Ovary (tissue), 9 donors: ENCODE measurements around the gene SV2B. TPM values are rescaled to one million over a fixed set of nuclear protein-coding genes. Genes with fewer than 3 reads are reported as not detected.

Source experiments
- DNase-seq, 5 donors: peaks; one replicate each; pipeline ENCODE4 v3.0.0-alpha.2; 2019 to 2020
- H3K27ac ChIP-seq, 2 donors: fragments of 200-600 bp; one replicate each; pipeline versions ENCODE4 v1.5.1 to v1.8.0; 2019 to 2022
- H3K27me3 ChIP-seq: fragments of 200-600 bp; one replicate; pipeline ENCODE4 v1.8.0; 2022
- H3K36me3 ChIP-seq: fragments of 200-600 bp; sonication (generic); one replicate; pipeline ENCODE4 v1.5.1; 2019
- H3K4me1 ChIP-seq: one replicate; pipeline ENCODE4 v1.8.1; 2013; ENCODE audit warnings: mild to moderate bottlenecking, moderate library complexity; ENCODE audit not compliant: insufficient read depth
- H3K4me3 ChIP-seq: fragments of 200-600 bp; sonication (generic); one replicate; pipeline ENCODE4 v1.5.1; 2017
- H3K9me3 ChIP-seq, 2 donors: fragments of 200-600 bp in 1 of 2; sonication (generic) in 1 of 2; one replicate each; pipeline versions ENCODE4 v1.5.1 to v1.8.1; 2013 to 2019; ENCODE audit warnings: mild to moderate bottlenecking in 1 of 2, moderate library complexity in 1 of 2
- EP300 ChIP-seq: sonication (generic); formaldehyde crosslinking; IDR thresholded peaks from one replicate; pipeline ENCODE4 v1.6.1; 2017; ENCODE audit warnings: antibody characterized with exemption
- POLR2A ChIP-seq: fragments of 450-650 bp; IDR thresholded peaks from one replicate; pipeline ENCODE4 v1.6.1; 2017; ENCODE audit warnings: antibody characterized with exemption, mild to moderate bottlenecking, moderate library complexity
- WGBS, 3 donors: extraction: QIAGEN DNeasy Blood & Tissue Kit in 1 of 3; methylation state at CpG; one replicate each; pipeline versions ENCODE4 v1.1.5 to v1.1.7; 2013 to 2017; 5-methylcytosine and 5-hydroxymethylcytosine counted together
- intact Hi-C, 4 donors: fragments of 100-400 bp; cut with DNase I; formaldehyde crosslinking; loops; one replicate each; pipeline versions ENCODE4 v1.11.0 to v1.15.1; 2022 to 2023
- polyA plus RNA-seq, 2 donors: library from polyadenylated mRNA; stranded (reverse); fragments of 200-250 nt in 1 of 2; fragments of 350-450 nt in 1 of 2; fragmentation: Illumina TruSeq in 1 of 2; extraction: RNeasy Lipid Tissue Mini Kit (QIAGEN cat#74804) in 1 of 2; gene quantifications; one replicate each; pipeline ENCODE4 v1.2.3, GENCODE V29; 2013 to 2014
- total RNA-seq, 7 donors: library from RNA; depleted of rRNA in 2 of 7; stranded (reverse); fragments of >200 nt in 2 of 7; fragmentation: NEBNext Ultra II Directional in 3 of 7; extraction: Animal tissue kit (Norgen Biotek cat#: 25700) in 3 of 7; gene quantifications; one replicate each; pipeline versions ENCODE4 v1.1.0 to v1.2.4, GENCODE V29; 2016 to 2023
- TF ChIP-seq, protein P1 (sequence below), 3 donors: fragments of 450-650 bp in 2 of 3; fragments of 200-600 bp in 1 of 3; IDR thresholded peaks; one replicate each; pipeline versions ENCODE4 v1.5.1 to v1.8.0; 2016 to 2022; ENCODE audit warnings: antibody characterized with exemption in 3 of 3, mild to moderate bottlenecking in 1 of 3
- donor health status: DM: no; HTN: no; CAD: no; lungs with moderate emphysema.
- donor health status: DM: no; HTN: no; CAD: no.
- donor health status: Bipolar disorder and iron deficiency.
- donor health status: DM: yes; HTN: yes; CAD: no.
- donor health status: DM: no; HTN: no; CAD: no.
- donor health status: DM: yes; HTN: yes; CAD: no.

SV2B gene
- total and polyA plus RNA-seq, 9 donors, result 0.10 to 1.3 (median 0.22) TPM; not detected in 1

DNA sequence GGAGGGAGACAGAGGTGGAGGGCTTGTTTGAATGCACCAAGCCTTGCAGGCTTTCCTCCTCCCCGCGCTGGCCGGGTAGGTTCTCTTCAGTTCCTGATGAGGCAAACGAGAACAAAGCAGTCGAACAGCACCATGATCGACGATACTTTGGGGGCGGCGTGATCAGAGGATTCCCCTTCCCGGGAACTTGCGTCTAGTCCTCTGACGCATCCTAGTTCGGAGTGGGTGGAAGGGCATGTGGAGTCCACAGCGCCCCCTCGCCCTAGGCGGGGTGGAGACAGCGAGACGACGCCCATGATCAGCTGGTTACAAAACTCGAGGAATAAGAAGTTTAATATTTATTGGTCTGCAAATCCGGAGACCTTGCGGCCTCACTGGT is 452 bp upstream of the SV2B start:
- intact Hi-C loops, result no loop called here
- Histone ChIP-seq H3K27me3 (no peaks in the 10 kb centered on the region), H3K36me3 (no peaks in the 10 kb centered on the region), H3K9me3 (no peaks in the 10 kb centered on the region), H3K27ac (no peak overlapping the region), H3K4me3 (no peak overlapping the region), H3K4me1 (no peaks in the 10 kb centered on the region)
- DNase-seq, result peak in 1 of 5 donors; percentile 11
- 1 to 3% (median 1%) methylated on average over 22 of the region's 22 CpGs for WGBS, 3 donors
- TF ChIP-seq EP300 (no peak), POLR2A (no peak)
- TF ChIP-seq, protein P1, sequence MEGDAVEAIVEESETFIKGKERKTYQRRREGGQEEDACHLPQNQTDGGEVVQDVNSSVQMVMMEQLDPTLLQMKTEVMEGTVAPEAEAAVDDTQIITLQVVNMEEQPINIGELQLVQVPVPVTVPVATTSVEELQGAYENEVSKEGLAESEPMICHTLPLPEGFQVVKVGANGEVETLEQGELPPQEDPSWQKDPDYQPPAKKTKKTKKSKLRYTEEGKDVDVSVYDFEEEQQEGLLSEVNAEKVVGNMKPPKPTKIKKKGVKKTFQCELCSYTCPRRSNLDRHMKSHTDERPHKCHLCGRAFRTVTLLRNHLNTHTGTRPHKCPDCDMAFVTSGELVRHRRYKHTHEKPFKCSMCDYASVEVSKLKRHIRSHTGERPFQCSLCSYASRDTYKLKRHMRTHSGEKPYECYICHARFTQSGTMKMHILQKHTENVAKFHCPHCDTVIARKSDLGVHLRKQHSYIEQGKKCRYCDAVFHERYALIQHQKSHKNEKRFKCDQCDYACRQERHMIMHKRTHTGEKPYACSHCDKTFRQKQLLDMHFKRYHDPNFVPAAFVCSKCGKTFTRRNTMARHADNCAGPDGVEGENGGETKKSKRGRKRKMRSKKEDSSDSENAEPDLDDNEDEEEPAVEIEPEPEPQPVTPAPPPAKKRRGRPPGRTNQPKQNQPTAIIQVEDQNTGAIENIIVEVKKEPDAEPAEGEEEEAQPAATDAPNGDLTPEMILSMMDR (IDR thresholded peaks at IDR 0.05), result no peak

DNA sequence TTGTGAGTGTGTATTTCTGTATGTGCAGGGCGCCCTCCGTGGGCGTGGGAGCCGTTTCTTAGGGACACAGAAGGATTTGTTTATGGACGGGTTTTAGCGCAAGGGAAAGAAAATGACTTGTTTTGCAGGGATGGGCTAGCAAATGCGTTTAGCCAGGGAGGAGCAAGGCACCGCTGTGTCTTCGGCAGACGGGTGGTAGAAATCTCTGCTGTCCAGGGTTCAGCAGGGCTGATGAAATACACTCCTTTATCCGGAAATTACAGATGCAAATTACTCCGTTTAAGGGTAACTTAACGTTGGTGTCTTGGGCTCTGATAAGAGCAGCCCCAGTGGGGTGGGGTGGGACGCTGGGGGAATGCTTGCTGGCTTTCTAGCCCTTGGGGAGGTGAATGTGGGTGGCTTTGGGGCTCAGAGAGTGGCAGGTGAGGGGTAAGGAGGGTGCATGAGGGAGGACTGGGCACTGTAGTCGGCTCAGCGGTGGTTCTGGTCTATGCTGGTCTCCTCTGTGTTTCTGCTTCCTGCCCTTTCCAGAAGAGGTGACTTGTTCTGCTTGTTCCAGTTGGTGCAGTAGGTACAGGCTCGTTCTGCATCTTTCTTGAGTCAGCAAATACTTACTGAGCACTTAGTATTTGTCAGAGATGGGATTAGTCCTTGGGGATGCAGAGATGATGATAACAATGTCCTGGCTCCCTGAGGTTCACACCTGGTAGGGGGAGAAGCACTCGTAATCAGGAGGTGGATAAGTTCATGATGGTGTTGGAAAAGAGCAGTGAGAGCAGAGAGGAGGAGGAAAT is 954 bp downstream of the SV2B start:
- no peak for TF ChIP-seq EP300
- TF ChIP-seq, protein P1 (IDR thresholded peaks at IDR 0.05), result no peak
- no peak for TF ChIP-seq POLR2A
- no peak for DNase-seq
- Histone ChIP-seq H3K4me3 (peak overlapping the region; percentile 17), H3K36me3 (no peaks in the 10 kb centered on the region), H3K27ac (no peak overlapping the region), H3K4me1 (no peaks in the 10 kb centered on the region), H3K27me3 (no peaks in the 10 kb centered on the region), H3K9me3 (no peaks in the 10 kb centered on the region)
- WGBS, 3 donors, result 9 to 10% (median 9%) methylated on average over 18 of the region's 18 CpGs
- intact Hi-C loops, result no loop called here

DNA sequence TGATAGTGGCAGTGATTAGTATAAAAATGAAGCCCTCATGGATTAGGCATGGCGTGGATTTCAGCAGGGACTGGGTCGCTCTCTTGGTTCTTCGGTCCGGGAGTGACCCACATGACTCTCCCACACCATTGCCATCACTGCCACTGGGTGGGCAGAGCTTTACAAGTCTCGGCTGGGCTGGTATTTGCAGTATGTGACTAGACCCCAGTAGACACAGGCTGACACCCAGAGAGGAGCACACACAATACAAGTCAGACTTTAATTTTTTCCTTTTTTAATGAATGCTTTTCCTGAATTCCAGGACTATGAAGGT is 1.5 kb downstream of the SV2B start:
- TF ChIP-seq, protein P1 (IDR thresholded peaks at IDR 0.05), result no peak
- TF ChIP-seq EP300 (no peak), POLR2A (no peak)
- intact Hi-C loops, result no loop called here
- no peak for DNase-seq
- 65 to 73% (median 68%) methylated on average over 5 of the region's 5 CpGs for WGBS, 3 donors
- H3K9me3 ChIP-seq, result no peaks in the 10 kb centered on the region
- H3K27ac ChIP-seq, result no peak overlapping the region
- H3K36me3 ChIP-seq, result no peaks in the 10 kb centered on the region
- H3K4me1 ChIP-seq, result no peaks in the 10 kb centered on the region
- H3K4me3 ChIP-seq, result no peak overlapping the region
- no peaks in the 10 kb centered on the region for H3K27me3 ChIP-seq

DNA sequence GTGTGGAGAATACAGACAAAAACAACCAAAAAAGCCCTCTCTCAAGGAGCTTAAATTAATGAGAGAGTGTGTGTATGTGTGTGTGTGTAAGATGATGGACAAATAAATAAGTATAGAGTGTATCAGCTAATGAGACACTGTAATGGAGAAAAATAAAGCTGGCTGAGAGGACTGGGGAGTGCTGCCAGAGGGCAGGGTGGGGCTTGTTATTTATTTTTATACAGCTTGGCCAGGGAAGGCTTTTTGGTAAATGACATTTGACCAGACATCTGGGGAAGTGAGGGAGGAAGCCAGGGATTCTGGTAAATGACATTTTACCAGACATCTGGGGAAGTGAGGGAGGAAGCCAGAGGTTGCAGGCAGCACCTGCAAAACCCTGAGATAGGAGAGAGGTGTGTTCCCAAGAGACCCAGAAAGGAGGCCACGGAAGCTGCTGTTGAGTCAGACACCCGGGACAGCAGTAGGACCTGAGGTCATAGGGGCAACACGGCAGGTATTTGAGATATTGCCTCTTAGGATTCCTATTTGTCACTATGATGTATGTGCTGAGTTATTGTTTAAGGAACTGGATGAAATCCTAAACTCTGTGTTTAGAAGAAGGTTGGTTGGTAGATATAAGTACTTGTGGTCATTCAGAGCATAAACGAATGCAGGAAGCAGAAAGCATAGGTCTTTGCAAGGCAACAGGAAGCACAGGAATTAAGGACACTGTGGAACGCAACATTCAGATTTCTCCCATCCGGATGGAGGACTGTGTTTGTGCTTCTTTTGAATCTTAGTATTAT is 2.7 kb downstream of the SV2B start:
- no peaks in the 10 kb centered on the region for H3K4me1 ChIP-seq
- no peaks in the 10 kb centered on the region for H3K27me3 ChIP-seq
- intact Hi-C loops, result no loop called here
- no peak for DNase-seq
- 33 to 44% (median 39%) methylated on average over 6 of the region's 6 CpGs for WGBS, 3 donors
- no peak overlapping the region for H3K27ac ChIP-seq
- H3K36me3 ChIP-seq, result no peaks in the 10 kb centered on the region
- no peak overlapping the region for H3K4me3 ChIP-seq
- TF ChIP-seq POLR2A (no peak), EP300 (no peak)
- TF ChIP-seq, protein P1 (IDR thresholded peaks at IDR 0.05), result no peak
- H3K9me3 ChIP-seq, result no peaks in the 10 kb centered on the region
